DOHH2 (cell line): Measurements from ENCODE around the gene CDK3.

Experiments used
- EZH2phosphoT487 ChIP-seq: fragments of 200-600 bp; sonication (generic); IDR thresholded peaks from 2 replicates; pipeline ENCODE4 v1.6.1; 2017; ENCODE audit warnings: borderline replicate concordance, mild to moderate bottlenecking, antibody characterized with exemption, low read length, moderate library complexity, mixed read lengths
- TF ChIP-seq, protein P1 (sequence below): fragments of 200-600 bp; sonication (generic); IDR thresholded peaks from one replicate; pipeline ENCODE4 v1.5.1; 2014; ENCODE audit warnings: antibody characterized with exemption, mild to moderate bottlenecking, low read depth, low read length; ENCODE audit not compliant: poor library complexity, severe bottlenecking

DNA sequence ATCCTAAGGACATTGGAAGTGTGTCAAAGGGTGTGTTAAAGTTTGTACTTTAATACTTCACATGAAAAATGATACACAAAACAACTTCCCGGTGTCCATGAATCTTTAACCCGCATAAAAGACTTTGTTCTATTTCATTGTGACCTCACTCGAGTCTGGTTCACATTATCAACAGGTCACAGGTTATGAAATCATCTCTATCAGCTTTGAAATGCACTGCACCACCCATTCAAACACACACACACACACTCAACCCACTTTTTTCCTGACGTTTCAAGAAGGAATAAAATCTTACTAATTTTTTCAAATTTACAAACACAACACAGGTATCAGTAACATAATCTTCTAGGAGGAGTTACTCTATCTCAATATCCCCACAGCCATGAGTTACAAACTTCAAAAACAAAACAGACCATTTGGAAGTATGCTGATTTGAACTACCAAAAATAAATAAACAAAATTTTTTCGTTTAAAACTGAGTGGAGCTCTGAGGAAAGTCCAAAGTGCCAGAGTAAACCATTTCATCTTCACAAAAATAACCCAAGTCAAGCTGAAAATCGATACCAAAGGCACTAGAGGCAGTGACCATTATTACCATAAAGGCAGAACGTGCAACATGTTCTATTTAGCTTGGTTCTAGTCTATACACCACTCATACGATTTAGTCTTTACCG is 24.3 kb upstream of the CDK3 start:
- TF ChIP-seq, protein P1, sequence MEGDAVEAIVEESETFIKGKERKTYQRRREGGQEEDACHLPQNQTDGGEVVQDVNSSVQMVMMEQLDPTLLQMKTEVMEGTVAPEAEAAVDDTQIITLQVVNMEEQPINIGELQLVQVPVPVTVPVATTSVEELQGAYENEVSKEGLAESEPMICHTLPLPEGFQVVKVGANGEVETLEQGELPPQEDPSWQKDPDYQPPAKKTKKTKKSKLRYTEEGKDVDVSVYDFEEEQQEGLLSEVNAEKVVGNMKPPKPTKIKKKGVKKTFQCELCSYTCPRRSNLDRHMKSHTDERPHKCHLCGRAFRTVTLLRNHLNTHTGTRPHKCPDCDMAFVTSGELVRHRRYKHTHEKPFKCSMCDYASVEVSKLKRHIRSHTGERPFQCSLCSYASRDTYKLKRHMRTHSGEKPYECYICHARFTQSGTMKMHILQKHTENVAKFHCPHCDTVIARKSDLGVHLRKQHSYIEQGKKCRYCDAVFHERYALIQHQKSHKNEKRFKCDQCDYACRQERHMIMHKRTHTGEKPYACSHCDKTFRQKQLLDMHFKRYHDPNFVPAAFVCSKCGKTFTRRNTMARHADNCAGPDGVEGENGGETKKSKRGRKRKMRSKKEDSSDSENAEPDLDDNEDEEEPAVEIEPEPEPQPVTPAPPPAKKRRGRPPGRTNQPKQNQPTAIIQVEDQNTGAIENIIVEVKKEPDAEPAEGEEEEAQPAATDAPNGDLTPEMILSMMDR, result no peak
- no peak for TF ChIP-seq EZH2phosphoT487
